ENCODE measurements around the gene ZCCHC2. TPM values are rescaled to one million over a fixed set of nuclear protein-coding genes. Genes with fewer than 3 reads are reported as not detected.
A peak's percentile ranks its signal among the peaks of the same experiment; 100 is the strongest.

The ZCCHC2 gene
- polyA plus RNA-seq, 2 of the 4 experiments (the other 2 are of a cell fraction) = 7.6 to 12.5 TPM

GRCh38 chr18:62571648-62572047 lies 48.8 kb downstream of the ZCCHC2 start:
- CTCF ChIA-PET = interaction anchor here (1.2 to 4.2 kb wide), 2 partner anchors 9 to 13 kb away, joined by 4 to 16 read pairs; no protein-coding TSS in a partner anchor
- H3K4me2 ChIP-seq = no peak overlapping the region
- no peak for ATAC-seq
- TF ChIP-seq HOXB13 (CRISPR knock-in tag; IDR thresholded peaks at IDR 0.05; ENCODE audit: low read depth) (no peak), NFE2L2 (conservative IDR thresholded peaks at IDR 0.05; ENCODE audit: low read length) (no peak), ZC3H11A (IDR thresholded peaks at IDR 0.05) (no peak), KDM5A (IDR thresholded peaks at IDR 0.05) (no peak), KDM1A (IDR thresholded peaks at IDR 0.05; ENCODE audit: low read depth) (no peak), EP300 (IDR thresholded peaks at IDR 0.05) (no peak), PHF8 (IDR thresholded peaks at IDR 0.05; ENCODE audit: borderline replicate concordance, low read depth) (no peak), HOXA7 (CRISPR knock-in tag; IDR thresholded peaks at IDR 0.05) (no peak), MAZ (IDR thresholded peaks at IDR 0.05; ENCODE audit: borderline replicate concordance, low read depth, low read length) (no peak), MYC (IDR thresholded peaks at IDR 0.05; ENCODE audit: borderline replicate concordance, low read length) (no peak), ZFP36 (IDR thresholded peaks at IDR 0.05; ENCODE audit: borderline replicate concordance, partially characterized antibody) (no peak), GATA3 (IDR thresholded peaks at IDR 0.05; ENCODE audit: borderline replicate concordance) (no peak), HOXB5 (CRISPR knock-in tag; IDR thresholded peaks at IDR 0.05) (no peak)
- H3K4me3 ChIP-seq = no peak overlapping the region
- 81% methylated on average over 3 of the region's 3 CpGs for WGBS (ENCODE audit: missing lambda C conversion rate)
- H3K9me3 ChIP-seq = no peaks in the 10 kb centered on the region
- H3K4me1 ChIP-seq = no peaks in the 10 kb centered on the region
- POLR2A ChIA-PET = no interaction called here
- FAIRE-seq = no peak
- DNase-seq (ENCODE audit: low read depth in 1 of 2, low spot score in 1 of 2) = no peak
- H3K27ac ChIP-seq = no peak overlapping the region

GRCh38 chr18:62572456-62572855 lies 49.6 kb downstream of the ZCCHC2 start:
- POLR2A ChIA-PET = no interaction called here
- FAIRE-seq (no peak), ATAC-seq (no peak), DNase-seq (ENCODE audit: low read depth in 1 of 2, low spot score in 1 of 2) (no peak)
- Histone ChIP-seq H3K9me3 (no peaks in the 10 kb centered on the region), H3K4me1 (no peaks in the 10 kb centered on the region), H3K27ac (peak overlapping the region in 1 of 2 experiments; percentile 3; a peak in 1 of 6 replicates), H3K4me2 (no peak overlapping the region), H3K4me3 (no peak overlapping the region)
- TF ChIP-seq CHD4 (IDR thresholded peaks at IDR 0.05; ENCODE audit: borderline replicate concordance) = no peak
- no peak for TF ChIP-seq MAX (IDR thresholded peaks at IDR 0.05)
- TF ChIP-seq RFX5 (IDR thresholded peaks at IDR 0.05) = no peak
- no peak for TF ChIP-seq CBX8 (IDR thresholded peaks at IDR 0.05)
- no peak for TF ChIP-seq KDM1A (IDR thresholded peaks at IDR 0.05; ENCODE audit: low read depth)
- TF ChIP-seq TFCP2L1 (CRISPR knock-in tag; IDR thresholded peaks at IDR 0.05) = no peak
- no peak for TF ChIP-seq E2F6 (IDR thresholded peaks at IDR 0.05; ENCODE audit: borderline replicate concordance, low read depth)
- no peak for TF ChIP-seq CTCF (IDR thresholded peaks at IDR 0.05)
- no peak for TF ChIP-seq HDAC2 (IDR thresholded peaks at IDR 0.05)
- TF ChIP-seq ZC3H11A (IDR thresholded peaks at IDR 0.05) = no peak
- no peak for TF ChIP-seq GATA3 (IDR thresholded peaks at IDR 0.05; ENCODE audit: borderline replicate concordance)
- no peak for TF ChIP-seq ZNF302 (CRISPR knock-in tag; IDR thresholded peaks at IDR 0.05)
- TF ChIP-seq FOSB (CRISPR knock-in tag; IDR thresholded peaks at IDR 0.05) = no peak
- no peak for TF ChIP-seq EP300 (IDR thresholded peaks at IDR 0.05)
- TF ChIP-seq CBX2 (IDR thresholded peaks at IDR 0.05; ENCODE audit: borderline replicate concordance, low read depth) = no peak
- TF ChIP-seq NFE2L2 (conservative IDR thresholded peaks at IDR 0.05; ENCODE audit: low read length) = no peak
- no peak for TF ChIP-seq REST (IDR thresholded peaks at IDR 0.05)
- TF ChIP-seq RCOR1 (IDR thresholded peaks at IDR 0.05; ENCODE audit: low read depth, low read length) = no peak
- CTCF ChIA-PET = interaction anchor here (1.2 to 4.2 kb wide), 2 partner anchors 9 to 12 kb away, joined by 4 to 16 read pairs; no protein-coding TSS in a partner anchor
- 95% methylated on average over 3 of the region's 3 CpGs for WGBS (ENCODE audit: missing lambda C conversion rate)
